ENCODE results near the gene GMNN.

DNA sequence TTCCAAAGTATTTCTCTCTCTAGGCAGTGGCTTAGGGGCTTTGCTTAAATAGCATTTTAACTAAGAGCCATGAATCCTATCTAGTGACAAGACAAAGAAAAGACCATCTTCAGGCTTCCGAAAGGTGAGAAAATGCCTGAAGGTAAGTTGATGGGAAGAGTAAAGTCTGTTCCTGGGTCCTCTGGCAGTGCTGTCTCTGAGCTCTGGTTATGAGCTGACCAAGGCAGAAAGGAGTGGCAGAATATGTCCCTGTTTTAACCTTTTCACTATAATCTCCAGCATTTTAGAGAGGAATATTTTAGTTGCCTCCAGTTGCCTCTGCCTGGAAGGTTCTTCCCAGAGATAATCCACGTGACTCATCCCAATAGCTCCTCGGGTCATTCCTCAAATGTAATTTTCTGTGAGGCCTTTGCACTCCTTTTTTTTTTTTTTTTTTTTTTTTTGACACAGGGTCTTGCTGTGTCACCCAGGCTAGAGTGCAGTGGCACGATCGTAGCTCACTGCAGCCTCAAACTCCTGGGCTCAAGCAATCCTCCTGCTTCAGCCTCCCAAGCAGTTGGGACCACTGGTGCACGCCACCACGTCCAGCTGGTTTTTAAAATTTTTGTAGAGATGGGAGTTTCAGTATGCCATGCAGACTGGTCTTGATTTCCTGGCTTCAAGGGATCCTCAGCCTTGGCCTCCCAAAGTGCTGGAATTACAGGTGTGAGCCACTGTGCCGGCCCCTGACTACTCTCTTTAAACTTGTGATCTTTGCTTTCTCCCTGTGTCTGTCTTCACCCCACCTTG is 27.7 kb downstream of the GMNN start:
- TF ChIP-seq CTCF (optimal IDR thresholded peaks at IDR 0.05 in 1 of 3, IDR thresholded peaks at IDR 0.05 in 1 of 3, conservative IDR thresholded peaks at IDR 0.05 in 1 of 3; ENCODE audit: extremely low read depth in 1 of 3, insufficient read depth in 2 of 3, low read length in 3 of 3) (no peak), EZH2 (IDR thresholded peaks at IDR 0.05; ENCODE audit: low read length) (no peak)

All from keratinocyte (primary cell).